ENCODE results near the gene VENTX.

VENTX gene

GRCh38 chr10:133275684-133276092 lies 38.0 kb downstream of the VENTX start:
- no peak for DNase-seq

- DNase-seq: no peak
Observed at GRCh38 chr10:133276100-133276434, 38.4 kb downstream of the VENTX start.

GRCh38 chr10:133276435-133277201 lies 39.0 kb downstream of the VENTX start, which contains the start of gene ADAM8:
TSS of gene ADAM8 (minus strand) at chr10:133276868. CDS start at chr10:133276817, 51 bp downstream.
- no peak for DNase-seq

GRCh38 chr10:133277277-133277992 lies 39.8 kb downstream of the VENTX start:
- DNase-seq: no peak

- no peak for DNase-seq
Observed at GRCh38 chr10:133277993-133278576, 40.4 kb downstream of the VENTX start.

GRCh38 chr10:133278577-133279265 lies 41.1 kb downstream of the VENTX start:
- DNase-seq: no peak

GRCh38 chr10:133279326-133280226 lies 41.9 kb downstream of the VENTX start:
- no peak for DNase-seq

GRCh38 chr10:133280391-133281059 lies 42.9 kb downstream of the VENTX start:
- DNase-seq: no peak

- no peak for DNase-seq
Observed at GRCh38 chr10:133281084-133281483, 43.4 kb downstream of the VENTX start.

- DNase-seq: no peak
Observed at GRCh38 chr10:133281628-133282372, 44.1 kb downstream of the VENTX start.

- no peak for DNase-seq
Observed at GRCh38 chr10:133282846-133283390, 45.3 kb downstream of the VENTX start.

- no peak for DNase-seq
Observed at GRCh38 chr10:133283931-133284330, 46.3 kb downstream of the VENTX start.

GRCh38 chr10:133285217-133285616 lies 47.6 kb downstream of the VENTX start:
- DNase-seq: no peak

GRCh38 chr10:133286366-133286765 lies 48.7 kb downstream of the VENTX start:
- DNase-seq: no peak

- no peak for DNase-seq
Observed at GRCh38 chr10:133287832-133288500, 50.3 kb downstream of the VENTX start.

GRCh38 chr10:133289761-133290160 lies 52.1 kb downstream of the VENTX start:
- DNase-seq: no peak
